ENCODE data around the gene CCDC86.
A peak's percentile ranks its signal among the peaks of the same experiment; 100 is the strongest.
"Not testable (repeated sequence)": the region's sequence is repeated elsewhere in the genome, so short reads cannot be mapped to it uniquely, and the experiment has no call there.

CCDC86 gene

DNA sequence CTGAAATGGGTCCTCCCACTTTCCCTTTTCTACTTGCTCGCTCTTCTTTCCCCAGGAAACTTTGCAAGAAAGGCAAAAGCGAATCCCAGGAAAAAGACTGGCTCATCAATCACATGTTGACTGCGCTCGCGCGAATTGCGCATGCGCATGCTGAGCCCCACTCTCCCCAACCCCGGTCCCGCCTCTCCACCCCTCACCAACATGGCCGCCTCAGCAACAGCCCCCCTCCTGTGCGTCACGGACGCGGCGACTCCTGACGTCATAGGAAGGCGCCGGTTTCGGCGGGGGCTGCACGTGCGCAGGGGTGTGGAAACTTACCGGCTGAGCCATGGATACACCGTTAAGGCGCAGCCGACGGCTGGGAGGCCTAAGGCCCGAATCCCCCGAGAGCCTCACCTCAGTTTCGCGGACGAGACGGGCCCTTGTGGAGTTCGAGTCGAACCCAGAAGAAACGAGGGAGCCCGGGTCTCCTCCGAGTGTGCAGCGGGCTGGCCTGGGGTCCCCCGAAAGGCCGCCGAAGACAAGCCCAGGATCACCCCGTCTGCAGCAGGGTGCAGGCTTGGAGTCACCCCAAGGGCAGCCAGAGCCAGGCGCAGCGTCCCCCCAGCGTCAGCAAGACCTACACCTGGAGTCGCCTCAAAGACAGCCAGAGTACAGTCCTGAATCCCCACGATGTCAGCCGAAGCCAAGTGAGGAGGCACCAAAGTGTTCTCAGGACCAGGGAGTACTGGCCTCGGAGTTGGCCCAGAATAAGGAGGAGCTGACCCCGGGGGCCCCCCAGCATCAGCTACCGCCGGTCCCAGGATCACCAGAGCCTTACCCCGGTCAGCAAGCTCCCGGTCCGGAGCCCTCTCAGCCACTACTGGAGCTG, at the start of gene CCDC86:
Gene CCDC86 (plus strand): TSS at position 317 of the 871 bp plus-strand sequence. CDS start 12 bp downstream, at position 329.
- peak; percentile 100 for DNase-seq

DNA sequence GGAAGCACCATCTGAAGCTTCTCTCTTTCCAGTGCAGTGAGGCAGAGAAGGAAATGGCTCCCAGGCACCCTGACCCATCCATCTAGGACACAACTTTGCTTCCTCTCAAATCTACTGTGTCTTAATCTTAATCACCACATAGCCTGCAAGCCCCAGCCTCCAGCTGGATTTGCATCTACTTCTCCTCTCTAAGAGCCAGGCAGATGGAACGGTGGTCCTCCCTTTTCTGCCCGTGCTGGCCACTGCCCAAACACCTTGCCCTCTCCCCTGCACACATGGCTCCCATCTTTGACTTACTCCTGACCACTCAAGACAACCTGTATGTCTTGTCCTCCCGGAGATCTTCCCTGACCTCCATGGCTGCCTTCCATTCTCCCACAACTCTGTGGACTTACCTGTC, 49.4 kb upstream of the CCDC86 start:
- no peak for DNase-seq

GRCh38 chr11:60795291-60795690, 46.6 kb upstream of the CCDC86 start:
- DNase-seq, result no peak

GRCh38 chr11:60797846-60798630, 43.9 kb upstream of the CCDC86 start:
- no peak for DNase-seq

DNA sequence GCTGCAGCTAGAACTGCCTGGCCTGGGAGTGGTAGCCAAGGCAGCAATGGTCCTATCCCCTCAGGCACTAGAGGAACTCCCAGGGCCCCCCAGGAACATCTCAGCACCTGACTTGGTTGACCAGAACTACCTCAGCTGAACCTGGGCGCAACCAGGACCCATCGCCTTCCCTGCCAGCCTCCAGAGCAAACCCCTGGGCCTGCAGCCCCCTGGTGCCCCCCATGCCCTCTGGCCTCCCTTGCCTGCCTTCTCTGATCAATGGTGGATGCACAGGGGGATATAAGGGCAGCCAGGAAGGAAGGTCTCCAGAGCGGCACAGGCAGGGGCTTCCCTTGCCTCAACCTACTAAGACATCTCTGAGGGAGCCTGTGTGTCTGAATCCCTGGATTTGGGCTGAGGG, 43.3 kb upstream of the CCDC86 start:
- DNase-seq, result no peak

DNA sequence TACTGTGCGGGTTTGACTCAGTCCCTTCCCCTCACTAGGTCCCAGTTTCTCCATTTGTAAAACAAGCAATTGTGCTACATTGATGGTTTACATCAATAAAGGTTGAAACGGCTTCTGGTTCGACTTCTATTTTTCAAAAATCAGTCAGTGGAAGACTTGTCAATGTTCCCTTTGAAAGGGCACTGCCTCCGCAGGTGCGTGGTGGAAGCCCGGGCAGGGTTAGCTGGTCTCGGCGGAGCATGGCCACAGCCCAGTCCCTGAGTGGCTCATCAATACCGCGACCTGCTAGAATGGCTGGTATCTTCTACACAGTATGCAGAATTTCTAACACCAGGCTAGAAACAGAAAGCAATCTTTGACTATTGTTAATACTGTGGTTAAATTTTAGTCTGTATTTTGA, 40.7 kb upstream of the CCDC86 start:
- no peak for DNase-seq

- no peak for DNase-seq
Observed at GRCh38 chr11:60803273-60803936, 38.5 kb upstream of the CCDC86 start.

- no peak for DNase-seq
Observed at GRCh38 chr11:60809249-60809648, 32.7 kb upstream of the CCDC86 start.

- DNase-seq, result no peak
Observed at GRCh38 chr11:60809691-60810090, 32.2 kb upstream of the CCDC86 start.

GRCh38 chr11:60810151-60810550, 31.8 kb upstream of the CCDC86 start:
- no peak for DNase-seq

DNA sequence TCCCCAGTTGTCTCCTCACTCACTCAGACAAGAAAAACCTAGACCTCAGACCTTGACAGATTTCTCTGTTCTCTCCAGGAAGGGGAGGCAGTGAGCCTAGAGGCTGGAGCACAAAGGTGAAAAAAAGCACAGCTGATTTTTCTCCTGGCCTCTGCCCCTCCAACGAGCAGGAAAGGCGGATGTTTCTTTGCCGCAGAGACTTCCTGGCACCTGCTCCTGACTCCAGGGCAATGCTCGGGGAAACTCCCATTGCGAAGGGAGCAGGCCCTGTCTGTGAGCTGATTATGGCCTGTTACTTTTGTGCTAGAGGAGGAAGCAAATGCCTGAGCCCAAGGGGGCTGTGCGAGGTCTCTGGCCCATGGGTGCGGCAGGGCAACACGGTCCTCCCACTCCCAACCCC, 31.3 kb upstream of the CCDC86 start:
- no peak for DNase-seq

DNA sequence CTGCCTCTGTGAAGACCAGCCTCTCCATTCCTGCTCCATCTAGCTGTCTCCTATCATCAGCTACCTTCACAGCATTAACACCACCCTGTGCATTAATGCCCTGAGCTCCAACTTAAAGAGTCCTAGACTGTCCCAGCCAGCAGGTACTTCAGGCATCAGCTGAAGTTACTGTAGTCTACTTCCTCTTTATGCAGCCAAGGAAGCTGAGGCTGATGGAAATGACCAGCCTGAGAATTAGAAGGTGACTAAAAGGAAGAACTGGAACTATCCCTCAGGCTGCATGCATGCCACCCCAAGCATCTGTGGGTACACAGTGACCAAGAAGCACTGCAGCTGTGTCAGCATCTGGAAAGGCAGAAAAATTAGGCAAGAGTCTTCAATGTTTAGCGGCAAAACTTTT, 28.6 kb upstream of the CCDC86 start:
- DNase-seq, result no peak

DNA sequence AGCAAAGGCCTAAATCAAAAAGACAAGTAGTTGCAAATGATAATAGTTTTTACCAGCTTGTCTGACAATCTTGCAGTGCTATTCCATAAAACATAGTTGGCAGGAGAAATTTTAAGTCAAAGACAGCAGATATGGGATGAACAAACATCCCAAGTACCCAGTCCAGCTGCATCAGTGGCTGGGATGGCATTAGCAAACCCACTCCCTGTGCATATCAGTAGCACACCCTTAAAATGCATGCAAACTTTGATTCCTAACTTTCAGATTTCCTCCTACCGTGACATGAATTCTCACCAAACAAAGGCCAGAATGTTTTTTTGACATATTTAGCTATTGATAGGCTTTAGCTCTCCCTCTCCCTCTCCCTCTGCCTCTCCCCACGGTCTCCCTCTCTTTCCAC, 27.8 kb upstream of the CCDC86 start:
- DNase-seq, result no peak

GRCh38 chr11:60816590-60817157, 25.2 kb upstream of the CCDC86 start:
- DNase-seq, result no peak

DNA sequence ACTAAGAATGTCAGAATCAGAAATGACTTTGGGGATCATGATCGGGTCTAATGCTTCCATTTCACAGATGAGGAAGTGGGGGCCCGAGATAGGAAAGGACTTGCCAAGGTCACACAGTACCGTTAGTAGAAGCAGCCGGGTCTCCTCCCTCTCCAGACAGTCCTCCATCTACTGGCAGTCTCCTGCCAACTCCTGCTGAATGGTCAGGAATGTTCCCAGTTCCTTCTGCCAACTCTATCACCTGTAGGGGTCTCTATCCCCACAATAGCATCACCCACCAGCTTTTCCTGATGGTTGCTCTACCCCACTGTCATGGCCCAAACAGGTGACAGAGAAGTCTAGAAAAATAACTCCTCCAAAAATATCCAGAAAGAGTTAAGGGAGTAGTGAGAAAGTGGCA, 23.9 kb upstream of the CCDC86 start:
- no peak for DNase-seq

DNA sequence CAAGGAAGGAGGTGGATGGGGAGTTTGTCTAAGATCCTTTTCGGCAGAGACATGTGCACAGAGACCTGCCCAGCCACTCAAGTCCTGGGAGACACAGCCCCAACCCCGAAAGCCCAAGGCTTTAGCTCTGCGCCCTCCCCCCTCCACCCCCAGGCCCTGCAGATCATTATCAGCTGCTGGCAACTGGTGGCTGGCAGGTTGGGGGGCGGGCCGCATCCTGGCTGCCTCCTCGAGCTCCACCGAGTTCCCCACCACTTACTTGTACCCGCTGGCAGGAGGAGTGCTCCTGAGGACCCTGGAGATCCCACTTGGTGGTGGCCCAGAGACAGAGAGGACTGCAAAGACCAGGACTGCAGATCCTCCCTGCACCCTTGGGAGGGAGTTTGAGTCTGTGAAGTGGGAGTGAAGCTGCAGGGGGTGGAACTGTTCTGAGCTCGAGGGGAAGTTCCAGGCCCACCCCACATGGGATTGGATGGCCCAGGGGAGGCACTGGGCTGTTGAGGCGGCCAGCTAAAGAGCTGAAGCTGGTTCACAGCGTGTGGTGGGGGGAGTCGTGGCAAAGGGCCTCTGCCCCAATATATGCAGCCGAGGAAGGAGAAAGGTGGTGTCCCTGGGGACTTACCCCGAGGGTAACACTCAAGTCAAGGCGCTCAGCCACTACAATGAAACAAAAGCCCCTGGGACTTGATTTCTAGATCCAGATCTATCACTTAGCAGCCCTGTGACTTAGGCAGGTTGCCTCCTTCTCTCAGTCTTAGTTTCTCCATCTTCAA, 19.9 kb upstream of the CCDC86 start:
- no peak for DNase-seq

GRCh38 chr11:60823745-60824306, 18.1 kb upstream of the CCDC86 start:
- DNase-seq, result not testable (repeated sequence)

DNA sequence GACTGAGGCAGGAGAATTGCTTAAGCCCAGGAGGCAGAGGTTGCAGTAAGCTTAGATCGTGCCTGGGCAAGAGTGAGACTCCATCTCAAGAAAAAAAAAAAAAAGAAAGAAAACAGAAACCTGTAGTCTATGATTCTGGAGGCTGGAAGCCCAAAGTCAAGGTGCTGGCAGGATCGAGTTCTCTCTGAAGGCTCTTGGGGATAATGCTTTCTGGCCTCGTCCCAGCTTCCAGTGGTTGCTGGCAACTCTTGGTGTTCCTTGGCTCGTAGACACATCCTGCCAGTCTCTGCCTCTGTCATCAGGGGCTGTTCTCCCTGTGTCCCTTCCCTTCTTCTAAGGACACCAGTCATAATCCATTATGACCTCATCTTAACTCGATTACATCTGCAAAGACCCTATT, 16.8 kb upstream of the CCDC86 start:
- no peak for DNase-seq

DNA sequence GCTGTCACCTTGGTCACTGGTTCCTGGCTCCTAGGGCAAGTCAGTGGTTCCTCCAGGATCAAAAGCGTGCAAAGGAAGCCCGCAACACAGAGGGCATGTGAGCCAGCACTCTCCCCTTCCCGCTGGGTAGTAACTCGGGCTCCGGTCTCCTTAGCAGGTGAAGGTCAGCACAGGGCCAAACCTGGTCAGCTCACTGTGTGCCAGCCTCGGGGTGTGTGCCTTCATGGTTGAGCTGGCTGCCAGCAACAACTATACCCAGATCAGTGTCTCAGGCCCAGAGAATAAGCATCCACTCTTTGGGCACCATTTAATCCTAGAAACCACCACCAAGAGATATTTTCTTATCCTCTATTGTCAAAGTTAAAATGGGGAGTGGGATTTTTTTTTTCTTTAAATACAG, 16.1 kb upstream of the CCDC86 start:
- no peak for DNase-seq

GRCh38 chr11:60830478-60831142, 11.3 kb upstream of the CCDC86 start:
- DNase-seq, result no peak

DNA sequence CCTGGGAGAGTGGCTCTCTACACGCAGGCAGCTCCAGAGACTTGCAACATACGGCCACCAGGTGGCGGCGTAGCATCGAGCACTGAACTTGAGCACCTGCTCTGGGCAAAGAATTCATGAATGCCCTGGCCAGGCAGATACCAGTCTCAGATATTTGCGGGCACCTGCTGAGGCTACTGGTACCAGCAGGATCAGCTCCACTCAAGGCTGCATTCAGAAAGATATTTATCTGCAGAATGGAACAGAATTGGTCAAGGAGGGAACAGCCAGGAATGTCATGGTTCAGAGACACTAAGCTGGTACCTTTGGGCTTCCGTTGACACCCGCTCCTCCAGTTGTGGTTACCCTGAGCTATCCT, 10.8 kb upstream of the CCDC86 start:
- peak; percentile 89 for DNase-seq
